OCI-LY3 (cell line): Measurements from ENCODE around the gene NLK.

Source experiments
- H2AFZ ChIP-seq: fragments of 200-600, 300-600 bp; shearing (Covaris generic); 2 replicates; pipeline ENCODE4 v1.6.0; 2014; ENCODE audit warnings: antibody characterized with exemption, low read depth, low read length
- H3K27ac ChIP-seq: fragments of 200-600, 300-600 bp; sonication (generic); 2 replicates; pipeline ENCODE4 v1.5.1; 2014; ENCODE audit warnings: mild to moderate bottlenecking, low read length, moderate library complexity, mixed read lengths
- H3K27me3 ChIP-seq: fragments of 200-600, 300-600 bp; sonication (generic); 2 replicates; pipeline ENCODE4 v1.6.1; 2014; ENCODE audit warnings: low read depth, low read length, mixed read lengths
- H3K36me3 ChIP-seq: fragments of 200-600, 300-600 bp; sonication (generic); replicated peaks from 2 replicates; pipeline ENCODE3; 2014; ENCODE audit warnings: low read depth, low read length, mixed read lengths
- H3K4me1 ChIP-seq: fragments of 300-600, 200-600 bp; sonication (generic); 2 replicates; pipeline ENCODE4 v1.6.1; 2014; ENCODE audit warnings: low read length, mixed read lengths
- H3K4me2 ChIP-seq: fragments of 200-600, 300-600 bp; sonication (generic); 2 replicates; pipeline ENCODE4 v1.6.1; 2014; ENCODE audit warnings: low read length, mixed read lengths
- H3K4me3 ChIP-seq: fragments of 300-600, 200-600 bp; sonication (generic); 2 replicates; pipeline ENCODE4 v1.5.1; 2014; ENCODE audit warnings: antibody characterized with exemption, mild to moderate bottlenecking, low read length, moderate library complexity
- H3K79me2 ChIP-seq: fragments of 300-600, 200-600 bp; shearing (Covaris generic); 2 replicates; pipeline ENCODE4 v1.6.1; 2014; ENCODE audit warnings: mild to moderate bottlenecking, low read length, mixed read lengths
- H3K9ac ChIP-seq: fragments of 300-600, 200-600 bp; shearing (Covaris generic); 2 replicates; pipeline ENCODE4 v1.6.0; 2014; ENCODE audit warnings: mild to moderate bottlenecking, low read length, moderate library complexity
- H3K9me3 ChIP-seq: fragments of 200-600, 300-600 bp; shearing (Covaris generic); 2 replicates; pipeline ENCODE4 v1.6.1; 2014; ENCODE audit warnings: low read length, mixed read lengths; ENCODE audit not compliant: insufficient read depth
- H4K20me1 ChIP-seq: fragments of 200-600, 300-600 bp; sonication (generic); 2 replicates; pipeline ENCODE4 v1.6.1; 2016; ENCODE audit warnings: low read length, mixed read lengths; ENCODE audit not compliant: insufficient read depth
- EZH2phosphoT487 ChIP-seq: fragments of 200-600 bp; shearing (Covaris generic); IDR thresholded peaks from 2 replicates; pipeline ENCODE4 v1.6.1; 2018; ENCODE audit warnings: antibody characterized with exemption, mixed run types, low read depth
- TF ChIP-seq, protein P1 (sequence below): fragments of 200-600, 300-600 bp; sonication (generic); IDR thresholded peaks from 2 replicates; pipeline ENCODE4 v1.5.1; 2014; ENCODE audit warnings: antibody characterized with exemption, low read length, low read depth

Gene NLK

DNA sequence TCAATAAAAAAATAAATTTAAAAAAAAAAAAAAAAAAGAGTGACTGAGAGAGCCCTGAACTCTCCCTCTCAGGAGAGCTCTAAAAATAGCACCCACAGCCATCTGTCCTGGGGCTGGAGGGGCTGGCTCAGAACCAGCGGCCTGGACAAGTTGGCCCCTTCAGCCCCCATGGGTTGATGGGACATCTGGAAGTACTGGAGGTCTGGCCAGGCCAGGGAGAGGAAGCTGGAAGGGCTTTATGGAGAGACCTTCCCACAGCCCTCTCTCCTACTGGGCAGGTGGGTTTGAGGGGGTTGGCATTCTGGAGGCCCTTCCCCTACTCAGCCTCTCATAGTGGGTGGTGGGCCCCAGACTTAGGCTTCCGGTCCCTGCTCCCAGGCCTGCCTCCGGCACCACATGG lies 182.8 kb downstream of the NLK start:
- H3K27me3 ChIP-seq, result no peaks in the 10 kb centered on the region

DNA sequence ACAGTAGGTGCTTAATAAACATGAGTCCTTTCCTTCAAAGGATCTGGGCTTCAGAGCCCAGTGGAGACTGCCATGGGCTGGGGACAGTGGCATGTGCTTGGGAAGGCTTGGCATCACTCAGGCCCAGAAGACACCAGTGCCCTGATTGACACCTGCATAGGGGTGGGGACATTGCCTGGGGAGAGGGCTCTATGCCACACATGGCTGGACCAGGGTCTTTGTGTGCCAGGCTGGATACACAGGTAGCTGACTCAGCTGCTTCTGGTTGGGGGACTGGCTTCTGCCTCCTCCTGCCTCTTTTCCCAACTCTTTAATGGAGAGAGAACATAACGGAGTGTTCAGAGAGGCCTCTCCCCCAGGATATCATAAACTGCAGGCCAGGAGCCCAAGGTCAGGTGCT lies 183.4 kb downstream of the NLK start:
- no peak for TF ChIP-seq EZH2phosphoT487
- TF ChIP-seq, protein P1, sequence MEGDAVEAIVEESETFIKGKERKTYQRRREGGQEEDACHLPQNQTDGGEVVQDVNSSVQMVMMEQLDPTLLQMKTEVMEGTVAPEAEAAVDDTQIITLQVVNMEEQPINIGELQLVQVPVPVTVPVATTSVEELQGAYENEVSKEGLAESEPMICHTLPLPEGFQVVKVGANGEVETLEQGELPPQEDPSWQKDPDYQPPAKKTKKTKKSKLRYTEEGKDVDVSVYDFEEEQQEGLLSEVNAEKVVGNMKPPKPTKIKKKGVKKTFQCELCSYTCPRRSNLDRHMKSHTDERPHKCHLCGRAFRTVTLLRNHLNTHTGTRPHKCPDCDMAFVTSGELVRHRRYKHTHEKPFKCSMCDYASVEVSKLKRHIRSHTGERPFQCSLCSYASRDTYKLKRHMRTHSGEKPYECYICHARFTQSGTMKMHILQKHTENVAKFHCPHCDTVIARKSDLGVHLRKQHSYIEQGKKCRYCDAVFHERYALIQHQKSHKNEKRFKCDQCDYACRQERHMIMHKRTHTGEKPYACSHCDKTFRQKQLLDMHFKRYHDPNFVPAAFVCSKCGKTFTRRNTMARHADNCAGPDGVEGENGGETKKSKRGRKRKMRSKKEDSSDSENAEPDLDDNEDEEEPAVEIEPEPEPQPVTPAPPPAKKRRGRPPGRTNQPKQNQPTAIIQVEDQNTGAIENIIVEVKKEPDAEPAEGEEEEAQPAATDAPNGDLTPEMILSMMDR, result no peak
- H3K9me3 ChIP-seq, result no peaks in the 10 kb centered on the region
- no peaks in the 10 kb centered on the region for H3K79me2 ChIP-seq
- no peaks in the 10 kb centered on the region for H3K36me3 ChIP-seq
- H3K4me1 ChIP-seq, result no peaks in the 10 kb centered on the region
- H3K9ac ChIP-seq, result no peak overlapping the region
- H3K27me3 ChIP-seq, result no peaks in the 10 kb centered on the region
- no peak overlapping the region for H2AFZ ChIP-seq
- no peaks in the 10 kb centered on the region for H4K20me1 ChIP-seq
- H3K4me2 ChIP-seq, result no peak overlapping the region
- H3K4me3 ChIP-seq, result no peak overlapping the region
- no peak overlapping the region for H3K27ac ChIP-seq

More for the DNA sequence above, 182.8 kb downstream of the NLK start:
- Histone ChIP-seq H3K27ac (no peak overlapping the region), H3K4me2 (no peak overlapping the region), H3K36me3 (no peaks in the 10 kb centered on the region), H3K4me1 (no peaks in the 10 kb centered on the region), H2AFZ (no peak overlapping the region), H3K9me3 (no peaks in the 10 kb centered on the region), H3K9ac (no peak overlapping the region), H4K20me1 (no peaks in the 10 kb centered on the region), H3K79me2 (no peaks in the 10 kb centered on the region), H3K4me3 (no peak overlapping the region)
- TF ChIP-seq EZH2phosphoT487, result no peak
- TF ChIP-seq, protein P1, result no peak

- H3K27ac ChIP-seq, result no peak overlapping the region
- H3K4me3 ChIP-seq, result no peak overlapping the region
- no peaks in the 10 kb centered on the region for H3K36me3 ChIP-seq
- no peaks in the 10 kb centered on the region for H4K20me1 ChIP-seq
- no peaks in the 10 kb centered on the region for H3K4me1 ChIP-seq
- TF ChIP-seq EZH2phosphoT487, result no peak
- TF ChIP-seq, protein P1, result no peak
- no peaks in the 10 kb centered on the region for H3K79me2 ChIP-seq
- H3K9me3 ChIP-seq, result no peaks in the 10 kb centered on the region
- H3K9ac ChIP-seq, result no peak overlapping the region
- H3K4me2 ChIP-seq, result no peak overlapping the region
- no peak overlapping the region for H2AFZ ChIP-seq
- H3K27me3 ChIP-seq, result no peaks in the 10 kb centered on the region
Observed at GRCh38 chr17:28226563-28227315, 184.3 kb downstream of the NLK start.

- Histone ChIP-seq H3K9ac (no peak overlapping the region), H2AFZ (no peak overlapping the region)
- no peak for TF ChIP-seq EZH2phosphoT487
- TF ChIP-seq, protein P1, result no peak
Observed at GRCh38 chr17:28227316-28228108, 185.0 kb downstream of the NLK start.

More at GRCh38 chr17:28227316-28228108, 185.0 kb downstream of the NLK start:
- Histone ChIP-seq H3K36me3 (no peaks in the 10 kb centered on the region), H3K4me1 (no peaks in the 10 kb centered on the region), H3K27ac (no peak overlapping the region), H3K27me3 (no peaks in the 10 kb centered on the region), H3K4me3 (no peak overlapping the region), H3K4me2 (no peak overlapping the region), H3K9me3 (no peaks in the 10 kb centered on the region), H4K20me1 (no peaks in the 10 kb centered on the region), H3K79me2 (no peaks in the 10 kb centered on the region)
